Measurements from ENCODE around the gene ALDH18A1. TPM values are rescaled to one million over a fixed set of nuclear protein-coding genes. Genes with fewer than 3 reads are reported as not detected.

ALDH18A1 gene
- polyA plus RNA-seq, 1 donor from 2014 or later = 45.7 TPM

DNA sequence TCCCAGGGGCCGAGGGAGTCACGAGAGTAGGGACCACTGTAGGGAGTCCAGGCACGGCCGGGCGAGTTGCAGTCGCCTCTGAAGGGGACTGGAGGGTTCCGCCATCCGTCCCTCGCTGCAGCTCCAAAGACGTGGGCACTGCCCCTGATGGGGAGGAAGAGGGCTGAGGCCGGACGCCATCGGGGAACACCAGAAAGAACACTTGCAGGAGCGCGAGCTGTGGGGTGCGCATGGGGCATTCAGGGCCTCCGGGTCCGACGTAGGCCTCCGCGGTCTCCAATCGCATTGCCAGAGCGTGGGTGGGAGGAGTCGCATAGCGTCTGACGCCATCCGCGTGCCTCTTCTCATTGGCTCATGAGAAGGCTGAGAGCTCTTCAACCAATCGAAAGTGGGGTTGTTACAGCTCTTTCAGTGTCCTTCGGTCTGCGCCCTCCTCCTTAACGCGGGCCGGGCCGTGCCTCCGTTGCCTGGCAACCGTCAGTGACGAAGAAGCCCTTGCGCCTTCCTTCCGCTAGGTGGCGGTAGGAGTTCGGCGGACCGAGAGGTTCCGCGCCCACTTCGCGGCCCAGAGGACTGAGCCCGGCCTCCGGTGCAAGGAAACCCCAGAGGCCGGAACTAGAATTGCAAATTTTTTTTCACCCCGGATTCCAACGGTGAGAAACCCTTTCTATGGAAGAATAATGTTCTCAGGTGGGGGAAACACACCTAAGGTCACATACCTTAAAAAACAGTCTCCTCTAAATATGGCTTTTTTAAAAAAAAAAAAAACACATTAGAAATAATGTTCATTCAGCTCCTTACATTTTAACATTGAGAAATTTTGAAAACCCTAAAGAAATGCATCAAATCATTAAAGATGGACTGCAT, 37.4 kb upstream of the ALDH18A1 start, which contains the start of gene TCTN3:
Gene TCTN3, minus strand, starts transcription at position 260 of the 867 bp plus-strand sequence. Its CDS starts 28 bp downstream, at position 232.
- no peaks in the 10 kb centered on the region for H3K9me3 ChIP-seq (ENCODE audit: low read length)
- H3K4me2 ChIP-seq (ENCODE audit: low read length) = peak within 1 kb of the TSS; percentile 83
- H2AFZ ChIP-seq (ENCODE audit: low read depth, low read length) = peak within 1 kb of the TSS; percentile 76
- no peaks in the 10 kb centered on the region for H4K20me1 ChIP-seq (ENCODE audit: insufficient read depth)
- H3K9ac ChIP-seq (ENCODE audit: low read length) = peak within 1 kb of the TSS; percentile 70
- no peaks in the 10 kb centered on the region for H3F3A ChIP-seq (ENCODE audit: insufficient read depth, low read length, poor library complexity, severe bottlenecking)
- H3K79me2 ChIP-seq (replicated peaks; ENCODE audit: insufficient read depth, low read length) = peaks cover 17% of the 10 kb centered on the region
- H3K9me2 ChIP-seq (ENCODE audit: insufficient read depth, low read length) = no peaks in the 10 kb centered on the region
- H3K27me3 ChIP-seq (ENCODE audit: insufficient read depth, low read depth, low read length) = no peaks in the 10 kb centered on the region
- TF ChIP-seq POLR2AphosphoS5 (IDR thresholded peaks at IDR 0.05) = peak; percentile 82
- TF ChIP-seq, protein P1, sequence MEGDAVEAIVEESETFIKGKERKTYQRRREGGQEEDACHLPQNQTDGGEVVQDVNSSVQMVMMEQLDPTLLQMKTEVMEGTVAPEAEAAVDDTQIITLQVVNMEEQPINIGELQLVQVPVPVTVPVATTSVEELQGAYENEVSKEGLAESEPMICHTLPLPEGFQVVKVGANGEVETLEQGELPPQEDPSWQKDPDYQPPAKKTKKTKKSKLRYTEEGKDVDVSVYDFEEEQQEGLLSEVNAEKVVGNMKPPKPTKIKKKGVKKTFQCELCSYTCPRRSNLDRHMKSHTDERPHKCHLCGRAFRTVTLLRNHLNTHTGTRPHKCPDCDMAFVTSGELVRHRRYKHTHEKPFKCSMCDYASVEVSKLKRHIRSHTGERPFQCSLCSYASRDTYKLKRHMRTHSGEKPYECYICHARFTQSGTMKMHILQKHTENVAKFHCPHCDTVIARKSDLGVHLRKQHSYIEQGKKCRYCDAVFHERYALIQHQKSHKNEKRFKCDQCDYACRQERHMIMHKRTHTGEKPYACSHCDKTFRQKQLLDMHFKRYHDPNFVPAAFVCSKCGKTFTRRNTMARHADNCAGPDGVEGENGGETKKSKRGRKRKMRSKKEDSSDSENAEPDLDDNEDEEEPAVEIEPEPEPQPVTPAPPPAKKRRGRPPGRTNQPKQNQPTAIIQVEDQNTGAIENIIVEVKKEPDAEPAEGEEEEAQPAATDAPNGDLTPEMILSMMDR (IDR thresholded peaks at IDR 0.05; ENCODE audit: poor library complexity, severe bottlenecking) = peak; percentile 100
- peak; percentile 94 for TF ChIP-seq RAD21 (conservative IDR thresholded peaks at IDR 0.05)
- TF ChIP-seq EZH2 (IDR thresholded peaks at IDR 0.05; ENCODE audit: borderline replicate concordance, insufficient read depth, low read length, poor library complexity, severe bottlenecking) = no peak
- peak; percentile 87 for TF ChIP-seq SMC3 (conservative IDR thresholded peaks at IDR 0.05; ENCODE audit: poor library complexity)
- TF ChIP-seq MXI1 (conservative IDR thresholded peaks at IDR 0.05; ENCODE audit: poor library complexity, severe bottlenecking) = peak; percentile 96
- TF ChIP-seq TAF1 (IDR thresholded peaks at IDR 0.05; ENCODE audit: low read depth) = no peak
- TF ChIP-seq, protein P2, sequence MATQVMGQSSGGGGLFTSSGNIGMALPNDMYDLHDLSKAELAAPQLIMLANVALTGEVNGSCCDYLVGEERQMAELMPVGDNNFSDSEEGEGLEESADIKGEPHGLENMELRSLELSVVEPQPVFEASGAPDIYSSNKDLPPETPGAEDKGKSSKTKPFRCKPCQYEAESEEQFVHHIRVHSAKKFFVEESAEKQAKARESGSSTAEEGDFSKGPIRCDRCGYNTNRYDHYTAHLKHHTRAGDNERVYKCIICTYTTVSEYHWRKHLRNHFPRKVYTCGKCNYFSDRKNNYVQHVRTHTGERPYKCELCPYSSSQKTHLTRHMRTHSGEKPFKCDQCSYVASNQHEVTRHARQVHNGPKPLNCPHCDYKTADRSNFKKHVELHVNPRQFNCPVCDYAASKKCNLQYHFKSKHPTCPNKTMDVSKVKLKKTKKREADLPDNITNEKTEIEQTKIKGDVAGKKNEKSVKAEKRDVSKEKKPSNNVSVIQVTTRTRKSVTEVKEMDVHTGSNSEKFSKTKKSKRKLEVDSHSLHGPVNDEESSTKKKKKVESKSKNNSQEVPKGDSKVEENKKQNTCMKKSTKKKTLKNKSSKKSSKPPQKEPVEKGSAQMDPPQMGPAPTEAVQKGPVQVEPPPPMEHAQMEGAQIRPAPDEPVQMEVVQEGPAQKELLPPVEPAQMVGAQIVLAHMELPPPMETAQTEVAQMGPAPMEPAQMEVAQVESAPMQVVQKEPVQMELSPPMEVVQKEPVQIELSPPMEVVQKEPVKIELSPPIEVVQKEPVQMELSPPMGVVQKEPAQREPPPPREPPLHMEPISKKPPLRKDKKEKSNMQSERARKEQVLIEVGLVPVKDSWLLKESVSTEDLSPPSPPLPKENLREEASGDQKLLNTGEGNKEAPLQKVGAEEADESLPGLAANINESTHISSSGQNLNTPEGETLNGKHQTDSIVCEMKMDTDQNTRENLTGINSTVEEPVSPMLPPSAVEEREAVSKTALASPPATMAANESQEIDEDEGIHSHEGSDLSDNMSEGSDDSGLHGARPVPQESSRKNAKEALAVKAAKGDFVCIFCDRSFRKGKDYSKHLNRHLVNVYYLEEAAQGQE (IDR thresholded peaks at IDR 0.05; ENCODE audit: borderline replicate concordance) = peak; percentile 56
- peak; percentile 71 for TF ChIP-seq EP300 (conservative IDR thresholded peaks at IDR 0.05; ENCODE audit: poor library complexity, severe bottlenecking)
- H3K4me3 ChIP-seq (ENCODE audit: low read length) = peak within 1 kb of the TSS; percentile 78
- no peaks in the 10 kb centered on the region for H3K36me3 ChIP-seq (ENCODE audit: insufficient read depth, low read length)
- H3K27ac ChIP-seq (ENCODE audit: low read length) = peak within 1 kb of the TSS; percentile 52

DNA sequence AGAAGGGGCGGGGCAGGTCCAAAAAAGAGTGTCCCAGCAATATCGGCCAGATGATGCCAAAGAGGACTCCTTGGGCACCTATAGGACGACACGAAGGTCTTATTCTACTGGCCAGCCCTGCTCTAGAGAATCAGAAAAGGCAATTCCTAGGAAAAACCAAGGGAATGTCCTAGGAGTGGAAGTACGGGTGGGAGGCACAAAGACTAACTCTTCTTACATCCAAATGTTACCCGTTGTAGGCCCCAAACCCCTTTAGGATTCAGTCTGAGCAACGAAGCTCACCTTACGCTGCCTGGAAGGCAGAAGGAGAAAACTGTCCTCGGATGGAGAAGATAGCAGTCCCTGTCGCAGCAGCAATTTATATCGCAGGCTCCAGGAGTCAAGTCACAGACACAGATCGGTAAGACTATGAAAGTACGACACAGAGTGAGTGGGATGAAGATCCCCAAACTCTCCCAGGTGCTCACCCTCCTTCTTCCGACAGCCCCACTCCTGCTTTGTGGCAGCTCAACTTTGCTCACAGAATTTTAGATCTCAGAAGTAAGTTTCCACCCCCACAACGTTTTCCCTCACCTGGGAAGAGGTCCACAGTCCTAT, 36.7 kb upstream of the ALDH18A1 start:
- no peaks in the 10 kb centered on the region for H3F3A ChIP-seq (ENCODE audit: insufficient read depth, low read length, poor library complexity, severe bottlenecking)
- peak overlapping the region; percentile 52 for H3K27ac ChIP-seq (ENCODE audit: low read length)
- H3K27me3 ChIP-seq (ENCODE audit: insufficient read depth, low read depth, low read length) = no peaks in the 10 kb centered on the region
- no peaks in the 10 kb centered on the region for H3K9me3 ChIP-seq (ENCODE audit: low read length)
- H3K9ac ChIP-seq (ENCODE audit: low read length) = peak overlapping the region; percentile 70
- peak overlapping the region; percentile 83 for H3K4me2 ChIP-seq (ENCODE audit: low read length)
- H3K9me2 ChIP-seq (ENCODE audit: insufficient read depth, low read length) = no peaks in the 10 kb centered on the region
- TF ChIP-seq TAF1 (IDR thresholded peaks at IDR 0.05; ENCODE audit: low read depth) = no peak
- TF ChIP-seq POLR2AphosphoS5 (IDR thresholded peaks at IDR 0.05) = no peak
- TF ChIP-seq EZH2 (IDR thresholded peaks at IDR 0.05; ENCODE audit: borderline replicate concordance, insufficient read depth, low read length, poor library complexity, severe bottlenecking) = no peak
- TF ChIP-seq, protein P2 (IDR thresholded peaks at IDR 0.05; ENCODE audit: borderline replicate concordance) = no peak
- no peak for TF ChIP-seq MXI1 (conservative IDR thresholded peaks at IDR 0.05; ENCODE audit: poor library complexity, severe bottlenecking)
- TF ChIP-seq, protein P1 (IDR thresholded peaks at IDR 0.05; ENCODE audit: poor library complexity, severe bottlenecking) = no peak
- no peak for TF ChIP-seq EP300 (conservative IDR thresholded peaks at IDR 0.05; ENCODE audit: poor library complexity, severe bottlenecking)
- TF ChIP-seq SMC3 (conservative IDR thresholded peaks at IDR 0.05; ENCODE audit: poor library complexity) = no peak
- TF ChIP-seq RAD21 (conservative IDR thresholded peaks at IDR 0.05) = no peak
- no peaks in the 10 kb centered on the region for H3K36me3 ChIP-seq (ENCODE audit: insufficient read depth, low read length)
- no peaks in the 10 kb centered on the region for H4K20me1 ChIP-seq (ENCODE audit: insufficient read depth)
- peaks cover 17% of the 10 kb centered on the region for H3K79me2 ChIP-seq (replicated peaks; ENCODE audit: insufficient read depth, low read length)
- H2AFZ ChIP-seq (ENCODE audit: low read depth, low read length) = peak overlapping the region; percentile 76
- H3K4me3 ChIP-seq (ENCODE audit: low read length) = peak overlapping the region; percentile 78

Measured in neural cell (in vitro differentiated cells).